Uterus (tissue), 4 donors: Measurements from ENCODE around the gene MRPS25. TPM values are rescaled to one million over a fixed set of nuclear protein-coding genes. Genes with fewer than 3 reads are reported as not detected.

Experiments used
- DNase-seq, 2 donors: peaks; one replicate each; pipeline ENCODE4 v3.0.0-alpha.2; 2019 to 2020
- H3K27ac ChIP-seq, 2 donors: fragments of 200-600 bp; sonication (generic); 1 replicate in 1 of 2; 2 replicates in 1 of 2; pipeline ENCODE4 v1.5.1; 2016 to 2018
- H3K27me3 ChIP-seq, 2 donors: fragments of 200-600 bp; sonication (generic); one replicate each; pipeline ENCODE4 v1.5.1; 2018 to 2019; ENCODE audit warnings: control low read depth in 1 of 2
- H3K36me3 ChIP-seq, 2 donors: fragments of 200-600 bp; sonication (generic); one replicate each; pipeline ENCODE4 v1.5.1; 2019; ENCODE audit warnings: control low read depth in 1 of 2
- H3K4me1 ChIP-seq, 2 donors: fragments of 200-600 bp; sonication (generic); one replicate each; pipeline ENCODE4 v1.5.1; 2018 to 2019; ENCODE audit warnings: control low read depth in 1 of 2
- H3K4me3 ChIP-seq, 2 donors: fragments of 200-600 bp; sonication (generic); 1 replicate in 1 of 2; 2 replicates in 1 of 2; pipeline ENCODE4 v1.5.1; 2018 to 2019; ENCODE audit warnings: mild to moderate bottlenecking in 1 of 2
- H3K9me3 ChIP-seq, 2 donors: fragments of 200-600 bp; sonication (generic); one replicate each; pipeline ENCODE4 v1.5.1; 2019; ENCODE audit warnings: control low read depth in 1 of 2
- CTCF ChIP-seq, 4 experiments: fragments of 200-600 bp in 2 of 4; fragments of 450-650 bp in 2 of 4; sonication (generic) in 2 of 4; IDR thresholded peaks; one replicate each; pipeline ENCODE4 v1.5.1; 2016 to 2019; ENCODE audit warnings: antibody characterized with exemption in 4 of 4, mild to moderate bottlenecking in 2 of 4, moderate library complexity in 1 of 4
- POLR2A ChIP-seq, 2 donors: fragments of 450-650 bp; IDR thresholded peaks; one replicate each; pipeline ENCODE4 v1.6.1; 2016; ENCODE audit warnings: antibody characterized with exemption in 2 of 2, mild to moderate bottlenecking in 1 of 2, moderate library complexity in 1 of 2
- intact Hi-C: fragments of 100-400 bp; cut with DNase I; formaldehyde crosslinking; loops from one replicate; pipeline ENCODE4 v1.15.1; 2023; ENCODE audit warnings: low total_unique reads
- total RNA-seq, 4 donors: library from RNA; depleted of rRNA in 3 of 4; stranded (reverse); fragments of >200 nt in 3 of 4; gene quantifications; one replicate each; pipeline versions ENCODE4 v1.1.0 to v1.2.4, GENCODE V29; 2014 to 2023
- donor health status: DM: yes; HTN: yes; CAD: no.

MRPS25 gene
- 10 to 100 TPM in 3 of 4 donors, 1 to 10 TPM in 1; 6.2 to 49.8 (median 18.6) TPM for total RNA-seq

- Histone ChIP-seq H3K4me3 (peak within 1 kb of the TSS; percentile 54 to 84), H3K9me3 (no peaks in the 10 kb centered on the region), H3K4me1 (no peaks in the 10 kb centered on the region), H3K27me3 (no peaks in the 10 kb centered on the region), H3K36me3 (no peaks in the 10 kb centered on the region), H3K27ac (peak within 1 kb of the TSS; percentile 74 to 79)
- intact Hi-C loops, result no loop called here
- TF ChIP-seq POLR2A (IDR thresholded peaks at IDR 0.05), result peak; percentile 69 to 85
- peak in 1 of 4 experiments; percentile 7 for TF ChIP-seq CTCF (IDR thresholded peaks at IDR 0.05)
- peak; percentile 83 to 88 for DNase-seq
Observed at GRCh38 chr3:15064835-15065549, at the start of gene MRPS25. Gene MRPS25, minus strand, starts transcription at chr3:15065315. Its CDS starts 121 bp downstream, at chr3:15065194.

DNA sequence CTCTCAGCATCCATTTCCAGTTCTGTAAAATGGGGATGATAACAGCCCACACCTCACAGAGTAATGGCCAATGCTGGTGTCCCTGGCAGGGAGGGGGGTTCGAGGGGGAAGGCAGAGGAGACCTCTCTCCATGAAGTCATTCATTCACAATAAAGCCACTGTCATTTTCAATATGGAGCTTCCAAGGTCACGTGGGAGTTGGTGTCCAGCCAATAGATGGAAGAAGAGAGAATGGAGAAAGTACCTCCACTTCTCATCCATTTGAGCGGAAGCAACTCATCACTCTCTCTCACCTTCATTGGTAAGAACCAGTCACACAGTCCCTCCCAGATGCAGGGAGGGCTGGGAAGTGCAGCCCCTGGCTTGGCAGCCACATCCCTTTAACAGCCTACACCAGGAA lies 48.8 kb upstream of the MRPS25 start:
- no peak for TF ChIP-seq CTCF (IDR thresholded peaks at IDR 0.05)
- no peak for TF ChIP-seq POLR2A (IDR thresholded peaks at IDR 0.05)
- no peaks in the 10 kb centered on the region for H3K36me3 ChIP-seq
- H3K27ac ChIP-seq, result no peak overlapping the region
- no peak overlapping the region for H3K4me3 ChIP-seq
- DNase-seq, result no peak
- no peaks in the 10 kb centered on the region for H3K4me1 ChIP-seq
- intact Hi-C loops, result no loop called here
- H3K9me3 ChIP-seq, result no peaks in the 10 kb centered on the region
- H3K27me3 ChIP-seq, result no peaks in the 10 kb centered on the region

DNA sequence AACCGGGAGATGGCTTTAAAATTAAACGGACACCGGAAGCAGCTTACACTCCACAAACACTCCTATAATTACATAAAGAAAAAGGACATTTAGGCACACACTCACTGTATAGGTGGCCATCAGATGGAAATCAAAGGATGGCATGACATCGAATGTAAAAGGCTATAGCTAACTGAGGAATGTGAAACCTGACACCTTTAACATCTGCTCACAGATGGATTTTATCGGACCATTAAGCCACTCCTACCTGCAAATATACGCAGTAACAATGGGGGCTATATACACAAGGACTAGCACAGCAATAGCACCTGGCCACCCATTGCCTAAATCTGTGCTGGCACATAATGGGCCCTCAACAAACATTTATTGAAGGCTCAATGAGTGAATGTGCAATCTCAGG lies 48.4 kb upstream of the MRPS25 start:
- no peaks in the 10 kb centered on the region for H3K4me1 ChIP-seq
- no peak overlapping the region for H3K4me3 ChIP-seq
- H3K27ac ChIP-seq, result no peak overlapping the region
- intact Hi-C loops, result no loop called here
- no peaks in the 10 kb centered on the region for H3K36me3 ChIP-seq
- no peaks in the 10 kb centered on the region for H3K27me3 ChIP-seq
- TF ChIP-seq POLR2A (IDR thresholded peaks at IDR 0.05) (no peak), CTCF (IDR thresholded peaks at IDR 0.05) (no peak)
- no peak for DNase-seq
- H3K9me3 ChIP-seq, result no peaks in the 10 kb centered on the region

DNA sequence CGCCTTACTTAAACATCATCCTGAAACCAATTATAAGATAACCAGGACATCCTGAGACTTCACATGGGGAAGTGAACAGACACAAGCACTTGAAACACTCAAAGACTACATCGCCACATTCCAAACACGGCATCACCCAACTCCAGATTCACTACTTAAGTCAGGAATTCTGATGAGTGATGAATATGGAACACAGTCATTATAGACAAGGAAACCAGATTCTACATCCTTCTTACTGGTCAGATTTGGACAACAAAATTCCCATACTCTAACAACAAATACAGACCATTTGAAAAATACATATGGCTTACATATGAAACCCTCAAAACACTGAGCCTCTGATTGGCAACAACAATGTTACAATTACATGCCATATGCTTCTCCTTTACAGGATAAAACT lies 46.9 kb upstream of the MRPS25 start:
- no peaks in the 10 kb centered on the region for H3K36me3 ChIP-seq
- intact Hi-C loops, result no loop called here
- no peaks in the 10 kb centered on the region for H3K27me3 ChIP-seq
- no peaks in the 10 kb centered on the region for H3K9me3 ChIP-seq
- H3K27ac ChIP-seq, result no peak overlapping the region
- no peak for TF ChIP-seq POLR2A (IDR thresholded peaks at IDR 0.05)
- no peaks in the 10 kb centered on the region for H3K4me1 ChIP-seq
- no peak for DNase-seq
- H3K4me3 ChIP-seq, result no peak overlapping the region

- Histone ChIP-seq H3K27ac (no peak overlapping the region), H3K9me3 (no peaks in the 10 kb centered on the region), H3K27me3 (no peaks in the 10 kb centered on the region), H3K4me1 (no peaks in the 10 kb centered on the region), H3K36me3 (no peaks in the 10 kb centered on the region), H3K4me3 (no peak overlapping the region)
- no peak for DNase-seq
- no peak for TF ChIP-seq POLR2A (IDR thresholded peaks at IDR 0.05)
- no peak for TF ChIP-seq CTCF (IDR thresholded peaks at IDR 0.05)
- intact Hi-C loops, result no loop called here
Observed at GRCh38 chr3:15110206-15110605, 45.1 kb upstream of the MRPS25 start.
